OCI-LY3 (cell line): Measurements from ENCODE around the gene ARHGAP27.

Experiments used
- H2AFZ ChIP-seq: fragments of 200-600, 300-600 bp; shearing (Covaris generic); 2 replicates; pipeline ENCODE4 v1.6.0; 2014; ENCODE audit warnings: antibody characterized with exemption, low read depth, low read length
- H3K27ac ChIP-seq: fragments of 200-600, 300-600 bp; sonication (generic); 2 replicates; pipeline ENCODE4 v1.5.1; 2014; ENCODE audit warnings: mild to moderate bottlenecking, low read length, moderate library complexity, mixed read lengths
- H3K27me3 ChIP-seq: fragments of 200-600, 300-600 bp; sonication (generic); 2 replicates; pipeline ENCODE4 v1.6.1; 2014; ENCODE audit warnings: low read depth, low read length, mixed read lengths
- H3K36me3 ChIP-seq: fragments of 200-600, 300-600 bp; sonication (generic); replicated peaks from 2 replicates; pipeline ENCODE3; 2014; ENCODE audit warnings: low read depth, low read length, mixed read lengths
- H3K4me1 ChIP-seq: fragments of 300-600, 200-600 bp; sonication (generic); 2 replicates; pipeline ENCODE4 v1.6.1; 2014; ENCODE audit warnings: low read length, mixed read lengths
- H3K4me2 ChIP-seq: fragments of 200-600, 300-600 bp; sonication (generic); 2 replicates; pipeline ENCODE4 v1.6.1; 2014; ENCODE audit warnings: low read length, mixed read lengths
- H3K4me3 ChIP-seq: fragments of 300-600, 200-600 bp; sonication (generic); 2 replicates; pipeline ENCODE4 v1.5.1; 2014; ENCODE audit warnings: antibody characterized with exemption, mild to moderate bottlenecking, low read length, moderate library complexity
- H3K79me2 ChIP-seq: fragments of 300-600, 200-600 bp; shearing (Covaris generic); 2 replicates; pipeline ENCODE4 v1.6.1; 2014; ENCODE audit warnings: mild to moderate bottlenecking, low read length, mixed read lengths
- H3K9ac ChIP-seq: fragments of 300-600, 200-600 bp; shearing (Covaris generic); 2 replicates; pipeline ENCODE4 v1.6.0; 2014; ENCODE audit warnings: mild to moderate bottlenecking, low read length, moderate library complexity
- H3K9me3 ChIP-seq: fragments of 200-600, 300-600 bp; shearing (Covaris generic); 2 replicates; pipeline ENCODE4 v1.6.1; 2014; ENCODE audit warnings: low read length, mixed read lengths; ENCODE audit not compliant: insufficient read depth
- H4K20me1 ChIP-seq: fragments of 200-600, 300-600 bp; sonication (generic); 2 replicates; pipeline ENCODE4 v1.6.1; 2016; ENCODE audit warnings: low read length, mixed read lengths; ENCODE audit not compliant: insufficient read depth
- EZH2phosphoT487 ChIP-seq: fragments of 200-600 bp; shearing (Covaris generic); IDR thresholded peaks from 2 replicates; pipeline ENCODE4 v1.6.1; 2018; ENCODE audit warnings: antibody characterized with exemption, mixed run types, low read depth
- TF ChIP-seq, protein P1 (sequence below): fragments of 200-600, 300-600 bp; sonication (generic); IDR thresholded peaks from 2 replicates; pipeline ENCODE4 v1.5.1; 2014; ENCODE audit warnings: antibody characterized with exemption, low read length, low read depth

Gene ARHGAP27

DNA sequence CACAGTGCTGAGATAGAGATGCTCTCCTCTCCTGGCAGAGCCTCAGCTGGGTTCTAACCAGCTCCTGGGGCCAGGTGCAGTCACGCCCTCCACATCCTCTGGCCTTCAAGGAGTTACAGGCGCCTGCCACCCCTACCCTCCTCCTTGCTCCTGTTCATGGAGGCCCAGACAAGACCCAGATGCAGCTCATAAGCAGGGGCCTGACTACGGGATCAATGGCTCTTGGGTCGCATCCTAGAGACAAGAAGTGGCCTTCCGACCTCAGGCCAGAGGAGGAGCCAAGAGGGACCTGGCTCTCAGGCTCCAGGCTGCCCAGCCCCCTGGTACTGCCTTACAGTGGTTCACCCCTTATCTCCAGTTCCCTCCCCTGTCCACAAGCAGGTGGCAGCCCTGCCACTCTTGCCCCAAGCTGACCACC, 23.0 kb downstream of the ARHGAP27 start:
- Histone ChIP-seq H3K9me3 (no peaks in the 10 kb centered on the region), H3K79me2 (peaks cover 27% of the 10 kb centered on the region), H2AFZ (no peak overlapping the region; the same call in 1 of the 2 replicates), H3K4me3 (peak overlapping the region; percentile 94), H3K9ac (peak overlapping the region; percentile 98), H3K4me1 (peaks cover 35% of the 10 kb centered on the region), H3K27me3 (no peaks in the 10 kb centered on the region), H3K36me3 (peaks cover 15% of the 10 kb centered on the region), H3K27ac (peak overlapping the region; percentile 81), H4K20me1 (no peaks in the 10 kb centered on the region), H3K4me2 (peak overlapping the region; percentile 99)
- no peak for TF ChIP-seq EZH2phosphoT487
- TF ChIP-seq, protein P1, sequence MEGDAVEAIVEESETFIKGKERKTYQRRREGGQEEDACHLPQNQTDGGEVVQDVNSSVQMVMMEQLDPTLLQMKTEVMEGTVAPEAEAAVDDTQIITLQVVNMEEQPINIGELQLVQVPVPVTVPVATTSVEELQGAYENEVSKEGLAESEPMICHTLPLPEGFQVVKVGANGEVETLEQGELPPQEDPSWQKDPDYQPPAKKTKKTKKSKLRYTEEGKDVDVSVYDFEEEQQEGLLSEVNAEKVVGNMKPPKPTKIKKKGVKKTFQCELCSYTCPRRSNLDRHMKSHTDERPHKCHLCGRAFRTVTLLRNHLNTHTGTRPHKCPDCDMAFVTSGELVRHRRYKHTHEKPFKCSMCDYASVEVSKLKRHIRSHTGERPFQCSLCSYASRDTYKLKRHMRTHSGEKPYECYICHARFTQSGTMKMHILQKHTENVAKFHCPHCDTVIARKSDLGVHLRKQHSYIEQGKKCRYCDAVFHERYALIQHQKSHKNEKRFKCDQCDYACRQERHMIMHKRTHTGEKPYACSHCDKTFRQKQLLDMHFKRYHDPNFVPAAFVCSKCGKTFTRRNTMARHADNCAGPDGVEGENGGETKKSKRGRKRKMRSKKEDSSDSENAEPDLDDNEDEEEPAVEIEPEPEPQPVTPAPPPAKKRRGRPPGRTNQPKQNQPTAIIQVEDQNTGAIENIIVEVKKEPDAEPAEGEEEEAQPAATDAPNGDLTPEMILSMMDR = 0 out of 2 replicates have a peak, but pooled peaks have one; percentile 5

DNA sequence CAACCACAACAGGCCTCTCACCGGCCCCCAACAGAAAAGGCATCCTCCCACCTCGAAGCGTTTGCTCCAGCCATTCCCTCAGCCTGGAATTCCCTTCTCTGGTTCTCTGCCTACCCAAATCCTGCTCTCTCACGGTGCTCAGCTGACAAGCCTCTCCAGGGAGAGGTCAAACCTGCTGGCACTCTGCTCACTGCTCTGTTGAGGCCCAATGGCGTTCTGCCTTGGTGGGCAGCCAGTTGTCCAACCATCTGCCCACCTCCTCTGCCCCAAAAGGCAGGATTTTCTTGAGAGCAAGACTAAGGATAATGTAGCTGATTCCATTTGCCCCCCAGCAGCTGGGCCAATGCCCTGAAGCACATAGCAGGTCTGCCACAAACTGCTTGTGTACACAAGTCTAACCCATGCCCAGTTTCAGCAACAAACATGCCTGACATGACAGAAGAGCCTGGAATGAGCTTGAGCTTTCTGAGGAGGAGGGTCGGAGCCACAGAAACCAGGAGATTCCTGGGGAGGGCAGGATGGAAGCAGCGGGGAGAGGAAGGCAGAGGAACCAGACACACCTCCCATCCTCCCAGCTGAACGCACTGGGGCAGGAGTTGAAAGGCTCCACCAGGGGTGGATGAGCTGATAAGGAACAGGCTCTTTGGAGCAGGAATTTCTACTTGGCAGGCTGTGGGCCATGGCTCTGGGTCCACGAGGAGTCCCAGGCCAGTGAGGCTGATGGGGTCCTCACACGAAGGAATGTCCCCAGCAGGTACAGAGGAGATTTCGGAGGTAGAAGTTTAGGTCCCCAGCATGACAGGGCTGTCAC, 23.9 kb downstream of the ARHGAP27 start:
- Histone ChIP-seq H3K4me2 (peak overlapping the region; percentile 99), H3K36me3 (peaks cover 23% of the 10 kb centered on the region), H3K4me3 (peak overlapping the region; percentile 94), H4K20me1 (no peaks in the 10 kb centered on the region), H3K27me3 (no peaks in the 10 kb centered on the region), H3K4me1 (peaks cover 35% of the 10 kb centered on the region), H3K27ac (no peak overlapping the region), H3K9ac (peak overlapping the region; percentile 98), H3K79me2 (peaks cover 27% of the 10 kb centered on the region), H2AFZ (no peak overlapping the region), H3K9me3 (no peaks in the 10 kb centered on the region)
- TF ChIP-seq EZH2phosphoT487 = no peak
- TF ChIP-seq, protein P1 = no peak

DNA sequence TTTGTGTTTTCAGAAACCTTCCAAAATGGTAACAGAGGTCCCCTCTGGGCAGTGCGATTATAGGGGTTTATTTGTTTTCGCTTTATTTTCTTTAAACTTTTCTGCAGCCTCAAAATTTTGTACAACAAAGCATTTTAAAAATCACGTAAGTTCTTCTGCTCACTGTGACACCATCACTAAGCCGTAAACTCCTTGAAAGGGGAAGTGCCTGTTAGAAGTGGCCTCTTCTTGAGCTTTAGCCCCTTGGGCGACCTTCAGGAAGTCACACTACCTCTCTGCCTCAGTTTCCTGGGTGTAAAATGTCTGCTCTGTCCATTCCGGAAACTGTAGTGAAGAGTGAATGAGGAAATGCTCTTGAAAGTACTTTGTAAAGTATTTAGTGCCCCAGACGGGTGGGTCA, 26.6 kb downstream of the ARHGAP27 start:
- H2AFZ ChIP-seq = no peak overlapping the region
- peaks cover 39% of the 10 kb centered on the region for H3K36me3 ChIP-seq
- H3K4me1 ChIP-seq = peaks cover 27% of the 10 kb centered on the region

More for the DNA sequence above, 26.6 kb downstream of the ARHGAP27 start:
- TF ChIP-seq EZH2phosphoT487 = no peak
- TF ChIP-seq, protein P1 = no peak
- Histone ChIP-seq H3K27ac (no peak overlapping the region), H3K79me2 (peaks cover 27% of the 10 kb centered on the region), H3K27me3 (no peaks in the 10 kb centered on the region), H3K9ac (no peak overlapping the region), H4K20me1 (no peaks in the 10 kb centered on the region), H3K4me3 (no peak overlapping the region), H3K9me3 (no peaks in the 10 kb centered on the region), H3K4me2 (no peak overlapping the region)
